ENCODE measurements around the gene CLASP1. TPM values are rescaled to one million over a fixed set of nuclear protein-coding genes. Genes with fewer than 3 reads are reported as not detected.

CLASP1 gene
- total RNA-seq, 2 donors from 2014 or later, result 87.0 to 88.3 TPM

- Mint-ChIP-seq H3K27me3 (ENCODE audit: insufficient read depth) (no peaks in the 10 kb centered on the region), H3K4me3 (no peak overlapping the region), H3K4me1 (peaks cover 11% of the 10 kb centered on the region), H3K9me3 (peaks cover 16% of the 10 kb centered on the region), H3K36me3 (ENCODE audit: low read depth) (peaks cover 75% of the 10 kb centered on the region), H3K27ac (no peak overlapping the region)
- H3K4me1 ChIP-seq (ENCODE audit: control insufficient read depth, insufficient read depth, low read length), result no peaks in the 10 kb centered on the region
- peaks cover 38% of the 10 kb centered on the region for H3K9me3 ChIP-seq (ENCODE audit: control insufficient read depth, low read length)
- no peaks in the 10 kb centered on the region for H3K27me3 ChIP-seq (ENCODE audit: control insufficient read depth, insufficient read depth, low read length, poor library complexity, severe bottlenecking)
- TF ChIP-seq CTCF (conservative IDR thresholded peaks at IDR 0.05), result no peak
- H3K4me3 ChIP-seq (ENCODE audit: low read length), result no peak overlapping the region
- H3K9ac ChIP-seq (ENCODE audit: extremely low read depth, low read length, poor library complexity, severe bottlenecking), result no peak overlapping the region
- peaks cover 46% of the 10 kb centered on the region for H3K36me3 ChIP-seq (ENCODE audit: control insufficient read depth, insufficient read depth, low read length)
- WGBS, 2 experiments (ENCODE audit: insufficient coverage in 1 of 2, insufficient read length in 1 of 2), result 93 to 100% methylated on average over 2 to 4 of the region's 4 CpGs
- no peak overlapping the region for H3K27ac ChIP-seq (ENCODE audit: low read depth, low read length)
- no peak for DNase-seq
Measured at GRCh38 chr2:121505986-121506586, 143.2 kb downstream of the CLASP1 start.

- peaks cover 27% of the 10 kb centered on the region for H3K9me3 Mint-ChIP-seq
- DNase-seq, result no peak
- no peak overlapping the region for H3K27ac Mint-ChIP-seq
- H3K4me3 Mint-ChIP-seq, result no peak overlapping the region
- no peak overlapping the region for H3K9ac ChIP-seq (ENCODE audit: extremely low read depth, low read length, poor library complexity, severe bottlenecking)
- no peak overlapping the region for H3K4me3 ChIP-seq (ENCODE audit: low read length)
- H3K4me1 Mint-ChIP-seq, result peaks cover 11% of the 10 kb centered on the region
- WGBS, 2 experiments (ENCODE audit: insufficient coverage in 1 of 2, insufficient read length in 1 of 2), result 94 to 100% methylated on average over 2 to 3 of the region's 3 CpGs
- no peaks in the 10 kb centered on the region for H3K4me1 ChIP-seq (ENCODE audit: control insufficient read depth, insufficient read depth, low read length)
- H3K27ac ChIP-seq (ENCODE audit: low read depth, low read length), result no peak overlapping the region
- peaks cover 53% of the 10 kb centered on the region for H3K36me3 ChIP-seq (ENCODE audit: control insufficient read depth, insufficient read depth, low read length)
- TF ChIP-seq CTCF (conservative IDR thresholded peaks at IDR 0.05), result no peak
- peaks cover 48% of the 10 kb centered on the region for H3K9me3 ChIP-seq (ENCODE audit: control insufficient read depth, low read length)
- no peaks in the 10 kb centered on the region for H3K27me3 Mint-ChIP-seq (ENCODE audit: insufficient read depth)
- no peaks in the 10 kb centered on the region for H3K27me3 ChIP-seq (ENCODE audit: control insufficient read depth, insufficient read depth, low read length, poor library complexity, severe bottlenecking)
- peaks cover 77% of the 10 kb centered on the region for H3K36me3 Mint-ChIP-seq (ENCODE audit: low read depth)
Measured at GRCh38 chr2:121505005-121505404, 144.3 kb downstream of the CLASP1 start.

GRCh38 chr2:121504316-121504715 is 144.9 kb downstream of the CLASP1 start:
- peak overlapping the region; percentile 11 for H3K27ac Mint-ChIP-seq
- Histone ChIP-seq H3K4me1 (ENCODE audit: control insufficient read depth, insufficient read depth, low read length) (no peaks in the 10 kb centered on the region), H3K9ac (ENCODE audit: extremely low read depth, low read length, poor library complexity, severe bottlenecking) (no peak overlapping the region), H3K36me3 (ENCODE audit: control insufficient read depth, insufficient read depth, low read length) (peaks cover 55% of the 10 kb centered on the region), H3K9me3 (ENCODE audit: control insufficient read depth, low read length) (peaks cover 55% of the 10 kb centered on the region), H3K4me3 (ENCODE audit: low read length) (no peak overlapping the region), H3K27ac (ENCODE audit: low read depth, low read length) (no peak overlapping the region), H3K27me3 (ENCODE audit: control insufficient read depth, insufficient read depth, low read length, poor library complexity, severe bottlenecking) (no peaks in the 10 kb centered on the region)
- DNase-seq, result no peak
- peaks cover 33% of the 10 kb centered on the region for H3K9me3 Mint-ChIP-seq
- H3K27me3 Mint-ChIP-seq (ENCODE audit: insufficient read depth), result no peaks in the 10 kb centered on the region
- no peak overlapping the region for H3K4me3 Mint-ChIP-seq
- 93% methylated on average over 2 of the region's 2 CpGs; no CpG with 5 or more reads in 1 of the 2 experiments for WGBS, 2 experiments (ENCODE audit: insufficient coverage in 1 of 2, insufficient read length in 1 of 2)
- H3K4me1 Mint-ChIP-seq, result peaks cover 11% of the 10 kb centered on the region
- no peak for TF ChIP-seq CTCF (conservative IDR thresholded peaks at IDR 0.05)
- peaks cover 80% of the 10 kb centered on the region for H3K36me3 Mint-ChIP-seq (ENCODE audit: low read depth)
